ENCODE measurements around the gene SHD.

Gene SHD

GRCh38 chr19:4301590-4302242 lies 22.6 kb downstream of the SHD start:
- H3K4me3 ChIP-seq (ENCODE audit: control insufficient read depth, low read depth, low read length), result no peak overlapping the region
- DNase-seq (ENCODE audit: low read depth), result no peak
- TF ChIP-seq CTCF (IDR thresholded peaks at IDR 0.05; ENCODE audit: control insufficient read depth, insufficient read depth, low read depth, low read length, missing control alignments), result no peak

DNA sequence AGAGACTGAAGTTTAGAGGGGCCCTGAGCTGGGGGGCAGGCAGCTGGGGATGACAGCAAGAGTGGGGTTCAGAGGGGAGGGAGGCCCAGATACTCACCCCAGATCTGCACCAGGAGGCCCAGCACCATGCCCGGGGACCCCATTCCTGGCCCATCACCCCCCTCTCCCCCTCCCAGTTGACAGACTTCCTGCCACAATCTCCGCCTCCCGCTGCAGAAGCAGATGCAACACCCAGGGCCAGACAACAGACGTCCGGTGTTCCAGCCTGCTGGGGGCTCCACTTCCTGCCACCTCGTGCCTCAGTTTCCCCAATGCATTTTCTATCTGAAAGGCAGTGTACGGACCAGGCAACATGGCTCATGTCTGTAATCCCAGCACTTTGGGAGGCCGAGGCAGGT lies 23.2 kb downstream of the SHD start, which contains the start of gene TMIGD2:
Gene TMIGD2 (minus strand): TSS at position 147 of the 398 bp plus-strand sequence. CDS start 4 bp downstream, at position 143.
- no peak for DNase-seq (ENCODE audit: low read depth)
- no peak for TF ChIP-seq CTCF (IDR thresholded peaks at IDR 0.05; ENCODE audit: control insufficient read depth, insufficient read depth, low read depth, low read length, missing control alignments)
- H3K4me3 ChIP-seq (ENCODE audit: control insufficient read depth, low read depth, low read length), result no peak within 1 kb of the TSS

GRCh38 chr19:4303819-4304537 lies 24.9 kb downstream of the SHD start:
- no peak for TF ChIP-seq CTCF (IDR thresholded peaks at IDR 0.05; ENCODE audit: control insufficient read depth, insufficient read depth, low read depth, low read length, missing control alignments)
- H3K4me3 ChIP-seq (ENCODE audit: control insufficient read depth, low read depth, low read length), result no peak overlapping the region

GRCh38 chr19:4304538-4305256 lies 25.6 kb downstream of the SHD start, which contains the start of gene FSD1:
TSS of gene FSD1 (plus strand) at chr19:4304598. CDS start at chr19:4304747, 149 bp downstream.
- no peak for TF ChIP-seq CTCF (IDR thresholded peaks at IDR 0.05; ENCODE audit: control insufficient read depth, insufficient read depth, low read depth, low read length, missing control alignments)
- peak within 1 kb of the TSS; percentile 25 for H3K4me3 ChIP-seq (ENCODE audit: control insufficient read depth, low read depth, low read length)

More at GRCh38 chr19:4303819-4304537, 24.9 kb downstream of the SHD start:
- no peak for DNase-seq (ENCODE audit: low read depth)

DNA sequence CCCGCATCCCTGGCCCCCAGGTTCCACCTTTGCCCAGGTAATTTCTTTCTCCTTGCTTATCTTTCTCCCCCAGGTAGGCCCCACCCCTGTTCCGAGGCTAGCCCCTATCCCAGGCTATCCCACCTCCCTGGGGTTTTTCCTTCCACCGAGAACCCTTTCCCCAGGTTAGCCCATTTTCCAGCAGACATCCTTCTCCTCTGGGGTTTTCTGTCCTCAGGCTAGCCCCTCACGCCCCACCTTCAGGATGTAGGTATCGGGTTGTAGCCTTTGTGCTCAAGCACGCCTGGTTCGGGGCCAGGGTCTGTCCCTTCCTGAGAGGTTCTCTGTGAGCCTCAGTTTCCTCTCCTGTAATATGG lies 26.2 kb downstream of the SHD start:
- no peak for TF ChIP-seq CTCF (IDR thresholded peaks at IDR 0.05; ENCODE audit: control insufficient read depth, insufficient read depth, low read depth, low read length, missing control alignments)
- no peak overlapping the region for H3K4me3 ChIP-seq (ENCODE audit: control insufficient read depth, low read depth, low read length)
- no peak for DNase-seq (ENCODE audit: low read depth)

More at GRCh38 chr19:4304538-4305256, 25.6 kb downstream of the SHD start, which contains the start of gene FSD1:
- DNase-seq (ENCODE audit: low read depth), result no peak

DNA sequence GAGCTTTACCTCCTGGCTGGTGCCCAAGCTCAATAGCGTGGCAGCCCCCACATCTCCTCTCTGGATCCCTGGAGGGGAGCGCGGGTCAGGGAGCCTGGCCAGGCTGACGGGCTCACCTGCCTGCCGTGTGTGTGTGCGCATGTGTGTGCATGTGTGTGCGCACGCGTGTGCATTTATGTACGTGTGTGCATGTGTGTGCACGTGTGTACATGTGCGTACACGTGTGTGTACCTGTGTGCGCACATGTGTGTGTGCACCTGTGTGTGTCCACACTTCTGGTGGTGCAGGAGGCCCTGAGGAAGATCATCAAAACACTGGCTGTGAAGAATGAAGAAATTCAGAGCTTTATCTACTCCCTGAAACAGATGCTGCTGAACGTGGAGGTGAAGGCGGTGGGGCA lies 26.6 kb downstream of the SHD start:
- no peak overlapping the region for H3K4me3 ChIP-seq (ENCODE audit: control insufficient read depth, low read depth, low read length)
- no peak for DNase-seq (ENCODE audit: low read depth)
- TF ChIP-seq CTCF (IDR thresholded peaks at IDR 0.05; ENCODE audit: control insufficient read depth, insufficient read depth, low read depth, low read length, missing control alignments), result no peak

All from AG09309 (cell line).